GM13976 (cell line): ENCODE measurements around the gene GOLGA1.

Source experiments
- DNase-seq: peaks from one replicate; pipeline ENCODE4 v3.0.0; 2012; ENCODE audit warnings: low spot score
- in situ Hi-C: fragments of 300-500 bp; cut with MboI; formaldehyde crosslinking; loops from one replicate; pipeline ENCODE4 v1.12.0; 2022; ENCODE audit warnings: low sequenced_read_pairs, mixed read lengths, inconsistent platforms; ENCODE audit not compliant: unreplicated experiment
- TF ChIP-seq, protein P1 (sequence below): IDR thresholded peaks from 2 replicates; pipeline ENCODE4 v1.5.1; 2012; ENCODE audit warnings: borderline replicate concordance, mild to moderate bottlenecking; ENCODE audit not compliant: insufficient read depth; ENCODE audit errors: extremely low read depth, missing control alignments, control extremely low read depth

GOLGA1 gene

DNA sequence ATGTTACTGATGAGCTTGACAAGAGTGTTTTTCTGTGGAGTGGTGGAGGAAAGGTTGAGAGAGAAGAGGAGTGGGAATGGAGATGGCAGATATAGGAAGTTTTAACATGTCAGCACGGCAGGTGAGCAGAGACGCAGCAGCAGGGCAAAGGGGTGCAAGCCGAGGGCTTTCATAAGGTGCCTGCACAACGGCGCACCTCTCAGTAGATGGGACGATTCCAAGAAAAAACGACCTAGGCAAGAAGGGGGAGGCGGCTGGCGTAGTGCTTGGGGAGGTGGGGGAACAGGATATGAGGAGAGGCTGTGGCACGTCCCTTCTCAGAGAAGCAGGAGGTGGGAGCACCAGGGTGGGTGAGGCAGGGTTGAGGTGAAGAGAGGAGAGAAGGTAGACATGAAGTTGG, 54.4 kb downstream of the GOLGA1 start:
- no peak for DNase-seq
- TF ChIP-seq, protein P1, sequence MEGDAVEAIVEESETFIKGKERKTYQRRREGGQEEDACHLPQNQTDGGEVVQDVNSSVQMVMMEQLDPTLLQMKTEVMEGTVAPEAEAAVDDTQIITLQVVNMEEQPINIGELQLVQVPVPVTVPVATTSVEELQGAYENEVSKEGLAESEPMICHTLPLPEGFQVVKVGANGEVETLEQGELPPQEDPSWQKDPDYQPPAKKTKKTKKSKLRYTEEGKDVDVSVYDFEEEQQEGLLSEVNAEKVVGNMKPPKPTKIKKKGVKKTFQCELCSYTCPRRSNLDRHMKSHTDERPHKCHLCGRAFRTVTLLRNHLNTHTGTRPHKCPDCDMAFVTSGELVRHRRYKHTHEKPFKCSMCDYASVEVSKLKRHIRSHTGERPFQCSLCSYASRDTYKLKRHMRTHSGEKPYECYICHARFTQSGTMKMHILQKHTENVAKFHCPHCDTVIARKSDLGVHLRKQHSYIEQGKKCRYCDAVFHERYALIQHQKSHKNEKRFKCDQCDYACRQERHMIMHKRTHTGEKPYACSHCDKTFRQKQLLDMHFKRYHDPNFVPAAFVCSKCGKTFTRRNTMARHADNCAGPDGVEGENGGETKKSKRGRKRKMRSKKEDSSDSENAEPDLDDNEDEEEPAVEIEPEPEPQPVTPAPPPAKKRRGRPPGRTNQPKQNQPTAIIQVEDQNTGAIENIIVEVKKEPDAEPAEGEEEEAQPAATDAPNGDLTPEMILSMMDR, result no peak
- in situ Hi-C loops, result no loop called here

DNA sequence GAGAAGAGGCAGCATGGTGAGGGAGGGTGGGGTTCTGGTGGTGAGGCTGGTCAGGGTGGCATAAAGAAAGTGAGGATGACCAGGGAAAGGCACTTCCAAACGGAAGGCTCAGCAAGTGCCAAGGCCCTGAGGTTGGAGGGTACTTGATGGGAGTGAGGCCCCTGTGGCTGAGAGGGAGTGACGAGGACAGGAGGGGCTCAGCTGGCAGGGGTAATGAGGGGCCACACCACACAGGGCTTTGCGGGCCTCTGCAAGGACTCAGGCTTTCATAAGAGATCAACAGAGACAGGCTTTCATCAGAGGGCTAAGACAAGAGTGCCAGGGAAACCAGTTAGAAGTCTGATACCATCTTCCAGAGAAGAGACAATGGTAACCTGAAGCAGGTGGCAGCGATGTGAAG, 55.3 kb downstream of the GOLGA1 start:
- TF ChIP-seq, protein P1, result no peak
- in situ Hi-C loops, result no loop called here
- peak; percentile 12 for DNase-seq

DNA sequence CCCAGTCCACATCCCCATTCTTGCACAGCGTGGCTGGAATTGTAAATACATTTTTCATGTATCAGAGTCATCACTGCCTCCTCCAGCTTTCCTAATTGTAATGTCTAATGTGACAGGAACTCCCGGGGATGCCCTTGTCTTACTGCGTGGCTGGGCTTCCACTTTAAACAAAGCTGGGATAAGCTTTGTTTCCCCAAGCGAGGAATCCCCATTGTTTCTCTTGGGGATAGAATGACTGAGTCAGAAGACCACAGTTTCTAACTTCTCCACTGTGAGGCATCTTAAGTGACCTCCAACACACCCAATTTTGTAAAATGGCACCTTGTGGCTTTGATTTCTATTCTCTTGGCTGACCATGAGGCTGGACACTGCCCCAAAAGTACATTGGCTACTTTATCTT, 56.5 kb downstream of the GOLGA1 start:
- no peak for DNase-seq
- TF ChIP-seq, protein P1, result no peak
- in situ Hi-C loops, result no loop called here

DNA sequence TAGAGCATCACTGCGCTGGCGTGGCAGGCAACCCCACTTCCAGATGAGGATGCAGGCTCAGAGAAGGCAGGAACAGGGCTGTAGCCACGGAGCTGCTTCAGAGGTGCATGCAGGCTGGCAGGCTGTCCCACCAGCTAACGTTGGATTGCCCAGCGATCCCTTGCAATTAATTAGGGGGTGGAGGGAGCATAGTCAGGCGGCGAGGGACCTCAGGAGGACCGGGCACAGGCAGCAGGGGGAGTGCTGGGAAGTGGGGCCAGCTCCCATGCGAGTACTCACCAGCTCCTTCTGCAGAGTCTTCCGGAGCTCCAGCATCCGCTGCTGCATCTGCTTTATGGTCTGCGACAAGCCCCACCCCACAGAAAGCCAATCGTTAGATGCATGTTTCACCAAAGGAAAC, 58.7 kb downstream of the GOLGA1 start:
- no peak for DNase-seq
- TF ChIP-seq, protein P1, result no peak
- in situ Hi-C loops, result no loop called here

DNA sequence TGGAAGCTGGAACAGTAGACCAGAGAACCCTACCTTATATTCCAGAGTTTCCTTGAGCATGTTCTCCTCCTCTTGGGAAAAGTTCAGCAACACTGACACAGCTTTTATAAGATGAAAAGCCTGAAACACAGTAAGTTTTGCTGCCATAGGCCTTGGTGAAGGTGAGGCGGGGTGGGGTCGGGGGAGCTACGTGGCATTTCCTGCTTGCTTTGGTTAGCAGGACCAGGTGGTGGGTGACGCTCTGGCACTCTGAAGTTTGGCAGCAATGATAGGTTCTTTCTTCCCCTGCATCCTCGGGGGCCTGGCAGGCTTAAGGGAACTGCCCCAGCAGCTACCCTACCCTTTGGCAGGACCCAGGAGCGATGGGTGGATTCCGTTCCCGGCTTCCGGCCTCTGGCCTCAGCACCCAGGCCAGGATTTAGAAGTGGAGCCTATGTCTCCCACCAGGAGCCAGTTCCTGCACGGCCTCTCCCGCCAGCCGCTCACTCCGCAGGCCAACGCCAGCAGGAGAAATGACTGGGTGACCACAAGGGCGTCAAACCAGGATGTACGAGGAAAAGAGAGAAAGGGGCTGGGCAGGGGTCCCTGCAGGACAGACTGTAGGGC, 59.6 kb downstream of the GOLGA1 start:
- in situ Hi-C loops, result no loop called here
- DNase-seq, result no peak
- TF ChIP-seq, protein P1, result no peak

DNA sequence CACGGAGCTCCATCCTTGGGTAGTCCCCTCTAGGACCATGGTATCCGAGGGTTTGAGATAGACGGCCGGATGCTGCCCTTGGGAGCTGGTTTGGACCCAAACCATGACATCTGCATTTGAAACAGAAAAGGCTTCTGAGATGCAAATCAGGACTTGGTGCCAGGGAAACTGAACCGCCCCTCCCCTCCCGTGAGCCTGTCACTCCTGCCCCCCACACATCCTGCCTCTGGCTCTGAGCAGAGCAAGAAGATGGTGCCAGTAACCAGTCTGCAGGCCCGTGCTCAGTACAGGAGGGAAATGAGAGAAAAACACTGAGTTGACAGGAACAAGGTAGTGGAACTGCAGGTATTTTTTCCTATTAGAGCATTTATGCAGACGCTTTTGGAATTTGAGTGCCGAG, 60.4 kb downstream of the GOLGA1 start:
- in situ Hi-C loops, result no loop called here
- TF ChIP-seq, protein P1, result no peak
- DNase-seq, result no peak
